HEK293T (cell line): ENCODE data around the gene AMY2B.
"Not testable (repeated sequence)": the region's sequence is repeated elsewhere in the genome, so short reads cannot be mapped to it uniquely, and the experiment has no call there.

ENCODE experiments used
- CTCF ChIA-PET: fragments of 350-600 bp; formaldehyde crosslinking; extraction: SDS; loops from one replicate; lab custom pipeline; 2021; ENCODE audit warnings: antibody characterized with exemption, inconsistent platforms; lab: Yijun Ruan, JAX
- POLR2A ChIA-PET: fragments of 350-600 bp; formaldehyde crosslinking; extraction: SDS; loops from one replicate; lab custom pipeline; 2020; ENCODE audit warnings: antibody characterized with exemption, inconsistent platforms; lab: Yijun Ruan, JAX
- DNase-seq: peaks from one replicate; pipeline ENCODE4 v3.0.0; 2012; ENCODE audit warnings: mixed read lengths; ENCODE audit errors: extremely low spot score
- ARNT ChIP-seq: fragments of 450-650 bp; IDR thresholded peaks from 2 replicates; pipeline ENCODE4 v1.6.1; 2017; ENCODE audit warnings: mild to moderate bottlenecking
- BHLHE40 ChIP-seq: fragments of 450-650 bp; IDR thresholded peaks from 2 replicates; pipeline ENCODE4 v1.6.1; 2016; ENCODE audit warnings: mild to moderate bottlenecking, moderate library complexity, borderline replicate concordance
- CTBP1 ChIP-seq: fragments of 450-650 bp; IDR thresholded peaks from 2 replicates; pipeline ENCODE4 v1.6.1; 2016; ENCODE audit warnings: borderline replicate concordance
- ELF4 ChIP-seq: fragments of 450-650 bp; IDR thresholded peaks from 2 replicates; pipeline ENCODE4 v1.6.1; 2017; ENCODE audit warnings: antibody characterized with exemption
- FOXA1 ChIP-seq: fragments of 450-650 bp; IDR thresholded peaks from 2 replicates; pipeline ENCODE4 v1.6.1; 2016; ENCODE audit warnings: mild to moderate bottlenecking
- FOXK2 ChIP-seq: fragments of 450-650 bp; IDR thresholded peaks from 2 replicates; pipeline ENCODE4 v1.6.1; 2016; ENCODE audit warnings: mild to moderate bottlenecking
- FOXM1 ChIP-seq: fragments of 450-650 bp; IDR thresholded peaks from 2 replicates; pipeline ENCODE4 v1.6.1; 2017; ENCODE audit warnings: mild to moderate bottlenecking, borderline replicate concordance
- HDGF ChIP-seq: fragments of 450-650 bp; IDR thresholded peaks from 2 replicates; pipeline ENCODE4 v1.6.1; 2017; ENCODE audit warnings: antibody characterized with exemption, borderline replicate concordance
- L3MBTL2 ChIP-seq: fragments of 450-650 bp; conservative IDR thresholded peaks from 2 replicates; pipeline ENCODE4 v1.6.1; 2016; ENCODE audit warnings: mild to moderate bottlenecking
- LEF1 ChIP-seq: fragments of 450-650 bp; IDR thresholded peaks from 2 replicates; pipeline ENCODE4 v1.6.1; 2017; ENCODE audit warnings: mild to moderate bottlenecking, borderline replicate concordance
- NFRKB ChIP-seq: fragments of 450-650 bp; IDR thresholded peaks from 2 replicates; pipeline ENCODE4 v1.6.1; 2016; ENCODE audit warnings: mild to moderate bottlenecking, moderate library complexity
- SP1 ChIP-seq: fragments of 450-650 bp; IDR thresholded peaks from 2 replicates; pipeline ENCODE4 v1.6.1; 2017
- SUZ12 ChIP-seq: fragments of 450-650 bp; IDR thresholded peaks from 2 replicates; pipeline ENCODE4 v1.6.1; 2016; ENCODE audit warnings: mild to moderate bottlenecking
- TARDBP ChIP-seq: fragments of 450-650 bp; IDR thresholded peaks from 2 replicates; pipeline ENCODE4 v1.6.1; 2016
- ZNF384 ChIP-seq: fragments of 450-650 bp; IDR thresholded peaks from 2 replicates; pipeline ENCODE4 v1.6.1; 2016
- TF ChIP-seq, protein P1 (sequence below): fragments of 450-650 bp; IDR thresholded peaks from 2 replicates; pipeline ENCODE4 v1.6.1; 2016

The AMY2B gene

GRCh38 chr1:103538226-103538625, 33.2 kb upstream of the AMY2B start:
- ChIA-PET POLR2A (no interaction called here), CTCF (no interaction called here)
- no peak for DNase-seq
- TF ChIP-seq L3MBTL2 (no peak), CTBP1 (no peak), HDGF (no peak)

DNA sequence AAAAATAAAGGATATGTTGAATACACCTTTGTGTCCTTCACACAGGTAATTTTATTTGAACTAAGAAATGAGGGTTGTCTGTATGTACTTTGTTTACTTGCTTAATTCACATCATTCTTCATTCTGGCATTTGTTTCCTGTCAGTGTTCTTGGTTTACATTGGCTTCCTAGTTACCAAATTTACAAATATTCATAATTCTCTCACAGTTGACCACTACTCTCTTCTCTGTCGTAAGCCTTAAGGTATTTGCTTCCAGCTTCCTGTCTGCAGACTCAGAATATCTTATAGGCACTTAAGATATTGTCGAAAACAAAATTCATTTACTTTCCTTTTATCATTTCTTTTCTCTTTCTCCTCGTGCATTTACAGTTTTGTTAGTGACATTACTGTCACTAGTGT, 30.0 kb upstream of the AMY2B start:
- TF ChIP-seq BHLHE40 (no peak), ARNT (no peak), FOXM1 (no peak), SUZ12 (no peak), LEF1 (no peak), NFRKB (no peak), TARDBP (no peak), L3MBTL2 (no peak)
- TF ChIP-seq, protein P1, sequence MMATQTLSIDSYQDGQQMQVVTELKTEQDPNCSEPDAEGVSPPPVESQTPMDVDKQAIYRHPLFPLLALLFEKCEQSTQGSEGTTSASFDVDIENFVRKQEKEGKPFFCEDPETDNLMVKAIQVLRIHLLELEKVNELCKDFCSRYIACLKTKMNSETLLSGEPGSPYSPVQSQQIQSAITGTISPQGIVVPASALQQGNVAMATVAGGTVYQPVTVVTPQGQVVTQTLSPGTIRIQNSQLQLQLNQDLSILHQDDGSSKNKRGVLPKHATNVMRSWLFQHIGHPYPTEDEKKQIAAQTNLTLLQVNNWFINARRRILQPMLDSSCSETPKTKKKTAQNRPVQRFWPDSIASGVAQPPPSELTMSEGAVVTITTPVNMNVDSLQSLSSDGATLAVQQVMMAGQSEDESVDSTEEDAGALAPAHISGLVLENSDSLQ, result no peak
- DNase-seq, result no peak
- CTCF ChIA-PET, result no interaction called here
- POLR2A ChIA-PET, result no interaction called here

GRCh38 chr1:103546496-103546895, 24.9 kb upstream of the AMY2B start:
- TF ChIP-seq SUZ12, result no peak
- TF ChIP-seq FOXA1, result no peak
- no peak for TF ChIP-seq FOXM1
- TF ChIP-seq FOXK2, result no peak
- no peak for TF ChIP-seq ZNF384
- no peak for TF ChIP-seq BHLHE40
- TF ChIP-seq NFRKB, result no peak
- no peak for TF ChIP-seq TARDBP
- no peak for TF ChIP-seq ELF4
- TF ChIP-seq SP1, result no peak
- no peak for TF ChIP-seq L3MBTL2
- no peak for TF ChIP-seq CTBP1
- POLR2A ChIA-PET, result no interaction called here
- CTCF ChIA-PET, result no interaction called here
- DNase-seq, result no peak

GRCh38 chr1:103547840-103548239, 23.5 kb upstream of the AMY2B start:
- DNase-seq, result no peak
- TF ChIP-seq L3MBTL2 (no peak), ARNT (no peak), HDGF (no peak), FOXA1 (no peak), BHLHE40 (no peak), TARDBP (no peak), SP1 (no peak), CTBP1 (no peak), LEF1 (no peak)
- TF ChIP-seq, protein P1, result no peak
- ChIA-PET CTCF (no interaction called here), POLR2A (no interaction called here)

DNA sequence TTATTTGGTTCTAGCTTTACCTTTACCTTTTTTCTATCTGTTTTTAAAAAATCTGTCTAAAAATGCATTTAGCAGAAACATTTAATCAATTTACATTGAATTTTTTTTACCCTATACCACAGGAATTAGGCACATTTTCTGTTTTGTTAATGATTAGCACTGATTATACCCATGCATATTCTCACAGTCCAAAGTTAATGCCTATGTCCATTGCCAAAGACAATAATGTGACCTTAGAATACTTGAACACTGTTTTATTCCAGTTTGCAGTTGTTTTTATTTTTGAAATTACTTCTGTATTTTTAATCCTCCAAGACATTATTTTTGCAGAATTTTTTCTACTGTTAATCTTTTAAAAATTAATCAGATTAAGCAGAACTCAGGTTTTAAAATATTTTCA, 11.0 kb upstream of the AMY2B start:
- POLR2A ChIA-PET, result no interaction called here
- CTCF ChIA-PET, result no interaction called here
- TF ChIP-seq ZNF384 (no peak), SUZ12 (no peak), FOXK2 (no peak), ELF4 (no peak), SP1 (no peak), LEF1 (no peak), L3MBTL2 (no peak), NFRKB (no peak), CTBP1 (no peak), ARNT (no peak)
- TF ChIP-seq, protein P1, result no peak
- no peak for DNase-seq

- POLR2A ChIA-PET, DNase-seq, CTCF ChIA-PET: not testable (repeated sequence)
Measured at GRCh38 chr1:103561124-103561523, 10.3 kb upstream of the AMY2B start.

DNA sequence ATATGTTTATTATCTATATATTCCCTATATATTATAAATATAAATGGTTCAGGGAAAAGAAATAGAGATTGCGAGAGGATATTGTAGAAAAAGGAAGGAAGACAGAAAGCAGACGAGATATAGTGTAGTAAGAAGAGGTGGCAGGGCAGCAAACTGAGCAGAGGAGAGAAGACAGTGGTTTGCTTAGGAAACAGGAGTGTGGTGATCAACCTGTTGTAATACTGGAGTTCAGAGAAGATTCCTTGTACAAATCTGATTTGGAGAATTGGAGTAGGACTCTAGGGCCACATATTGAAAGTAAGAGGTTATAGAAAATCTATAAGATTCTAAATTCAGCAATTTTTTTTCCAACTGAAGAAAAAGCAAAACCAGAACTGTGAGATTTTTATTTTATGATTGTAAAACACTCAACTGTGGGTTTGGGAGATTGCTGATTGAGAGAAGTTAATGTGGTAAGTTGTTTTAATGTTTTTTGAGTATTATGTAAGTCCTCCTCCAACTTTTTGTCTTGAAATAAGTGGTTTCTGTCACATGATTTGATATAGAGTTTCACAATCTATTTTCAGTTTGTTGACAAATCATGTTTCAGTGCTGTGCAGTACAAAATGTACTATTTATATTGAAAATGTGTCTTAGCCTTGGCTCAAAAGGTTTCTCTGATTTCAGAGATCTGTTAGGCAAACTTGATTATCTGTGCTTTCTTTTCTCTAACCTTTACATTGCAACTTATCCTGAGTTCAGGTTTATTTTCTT, 9.6 kb upstream of the AMY2B start:
- ChIA-PET POLR2A (no interaction called here), CTCF (no interaction called here)
- no peak for DNase-seq
- TF ChIP-seq L3MBTL2, result no peak
- no peak for TF ChIP-seq FOXA1
- no peak for TF ChIP-seq FOXK2
- no peak for TF ChIP-seq LEF1
- TF ChIP-seq TARDBP, result no peak
- no peak for TF ChIP-seq HDGF
- no peak for TF ChIP-seq ELF4
- TF ChIP-seq ZNF384, result no peak
- TF ChIP-seq, protein P1, result no peak
